ENCODE data around the gene DNAJC6.

DNA sequence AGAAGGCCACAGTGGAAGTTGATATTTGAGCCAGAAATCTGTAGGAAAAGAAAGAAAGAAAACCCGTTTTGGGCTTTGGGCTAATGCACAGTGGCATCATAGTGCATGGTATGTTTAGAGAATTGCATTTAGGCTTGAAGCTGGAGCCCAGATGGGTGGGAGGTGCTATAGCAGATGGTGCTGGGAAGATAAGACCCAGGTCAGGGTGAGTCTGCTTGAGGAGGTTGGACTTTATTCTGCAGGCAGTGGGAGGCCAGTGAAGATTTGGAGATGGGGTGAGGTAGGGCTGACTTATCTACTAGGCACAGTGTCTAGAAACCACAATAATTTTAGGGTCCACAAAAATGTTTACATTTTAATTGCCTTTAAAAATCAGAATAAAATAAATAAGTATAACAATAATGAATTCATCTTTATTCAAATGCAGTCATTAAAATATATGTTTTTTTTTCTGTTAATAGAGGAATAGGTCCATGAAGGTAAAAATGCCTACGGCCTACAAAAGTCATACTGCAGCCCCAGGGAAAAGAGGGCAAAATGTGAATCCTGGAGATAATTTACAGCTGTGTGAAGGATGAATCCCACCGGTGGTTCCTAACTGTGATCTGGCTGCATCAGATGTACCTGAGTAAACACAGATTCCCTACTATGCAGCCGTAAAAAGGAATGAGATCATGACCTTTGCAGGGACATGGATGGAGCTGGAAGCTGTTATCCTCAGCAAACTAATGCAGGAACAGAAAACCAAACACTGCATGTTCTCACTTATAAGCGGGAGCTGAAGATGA, 8.7 kb downstream of the DNAJC6 start:
- TF ChIP-seq, protein P1, sequence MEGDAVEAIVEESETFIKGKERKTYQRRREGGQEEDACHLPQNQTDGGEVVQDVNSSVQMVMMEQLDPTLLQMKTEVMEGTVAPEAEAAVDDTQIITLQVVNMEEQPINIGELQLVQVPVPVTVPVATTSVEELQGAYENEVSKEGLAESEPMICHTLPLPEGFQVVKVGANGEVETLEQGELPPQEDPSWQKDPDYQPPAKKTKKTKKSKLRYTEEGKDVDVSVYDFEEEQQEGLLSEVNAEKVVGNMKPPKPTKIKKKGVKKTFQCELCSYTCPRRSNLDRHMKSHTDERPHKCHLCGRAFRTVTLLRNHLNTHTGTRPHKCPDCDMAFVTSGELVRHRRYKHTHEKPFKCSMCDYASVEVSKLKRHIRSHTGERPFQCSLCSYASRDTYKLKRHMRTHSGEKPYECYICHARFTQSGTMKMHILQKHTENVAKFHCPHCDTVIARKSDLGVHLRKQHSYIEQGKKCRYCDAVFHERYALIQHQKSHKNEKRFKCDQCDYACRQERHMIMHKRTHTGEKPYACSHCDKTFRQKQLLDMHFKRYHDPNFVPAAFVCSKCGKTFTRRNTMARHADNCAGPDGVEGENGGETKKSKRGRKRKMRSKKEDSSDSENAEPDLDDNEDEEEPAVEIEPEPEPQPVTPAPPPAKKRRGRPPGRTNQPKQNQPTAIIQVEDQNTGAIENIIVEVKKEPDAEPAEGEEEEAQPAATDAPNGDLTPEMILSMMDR (IDR thresholded peaks at IDR 0.05; ENCODE audit: low read depth, low read length, poor library complexity, severe bottlenecking) = no peak
- TF ChIP-seq EZH2phosphoT487 (IDR thresholded peaks at IDR 0.05; ENCODE audit: borderline replicate concordance, low read length) = no peak
